NT2/D1 (cell line): ENCODE data around the gene UNC93B1.

Source experiments
- YY1 ChIP-seq: IDR thresholded peaks from 2 replicates; pipeline ENCODE4 v1.6.1; 2011; ENCODE audit not compliant: insufficient read length, insufficient read depth
- ZNF274 ChIP-seq: IDR thresholded peaks from 2 replicates; pipeline ENCODE4 v1.6.1; 2011; ENCODE audit warnings: mild to moderate bottlenecking, low read depth, low read length

- TF ChIP-seq YY1: no peak
- TF ChIP-seq ZNF274: no peak
Observed at GRCh38 chr11:68016904-68017817, 13.3 kb upstream of the UNC93B1 start.
